GM12878 (cell line): Measurements from ENCODE around the gene CRTC3. TPM values are rescaled to one million over a fixed set of nuclear protein-coding genes. Genes with fewer than 3 reads are reported as not detected.

Experiments used
- ATAC-seq: fragments of 200-7000 bp; cut with Tn5 transposase; 3 replicates; pipeline ENCODE4 v1.9.1; 2020; ENCODE audit warnings: mild to moderate bottlenecking, moderate library complexity
- BruUV-seq: library from RNA; stranded (reverse); fragments of 400-500 nt; replicated peaks from 2 replicates; lab custom pipeline; 2021; lab: Mats Ljungman, UMichigan
- CTCF ChIA-PET: fragments of 300-600 bp; sonication (Branson Sonifier 250); formaldehyde crosslinking; extraction: SDS; loops from one replicate; lab custom pipeline; 2021; ENCODE audit warnings: inconsistent platforms; lab: Yijun Ruan, JAX
- POLR2A ChIA-PET: fragments of 350-600 bp; formaldehyde crosslinking; extraction: SDS; loops from one replicate; lab custom pipeline; 2021; ENCODE audit warnings: inconsistent platforms; lab: Charles Lee
- RAD21 ChIA-PET: fragments of 300-600 bp; sonication (Branson Sonifier 250); formaldehyde crosslinking; loops from one replicate; lab custom pipeline; 2023; ENCODE audit warnings: antibody characterized with exemption; ENCODE audit not compliant: unreplicated experiment; lab: Charles Lee
- SMC1A ChIA-PET: fragments of 300-600 bp; sonication (Branson Sonifier 250); formaldehyde crosslinking; loops from one replicate; lab custom pipeline; 2023; ENCODE audit not compliant: unreplicated experiment, uncharacterized antibody; lab: Charles Lee
- DNase-seq: peaks from one replicate; pipeline ENCODE4 v3.0.0-alpha.2; 2011; ENCODE audit warnings: low read depth, low spot score
- FAIRE-seq: peaks from 3 replicates; lab custom pipeline; 2011; peaks lifted over from hg19 to GRCh38; lab: Jason Lieb, UNC
- H2AFZ ChIP-seq: 2 replicates; pipeline ENCODE4 v1.6.0; 2011; ENCODE audit warnings: low read depth, low read length, control low read depth; ENCODE audit not compliant: control insufficient read depth
- H3K27ac ChIP-seq: 2 replicates; pipeline ENCODE4 v1.5.1; 2011; ENCODE audit warnings: control low read depth; ENCODE audit not compliant: control insufficient read depth, insufficient read depth
- H3K27me3 ChIP-seq, 2 experiments: replicated peaks in 1 of 2; 2 replicates each; pipeline versions ENCODE4 v1.6.0 to v1.6.1; 2011; ENCODE audit warnings: low read length in 1 of 2; ENCODE audit not compliant: control insufficient read depth in 2 of 2, insufficient read depth in 2 of 2
- H3K36me3 ChIP-seq, 2 experiments: 2 replicates each; pipeline ENCODE4 v1.5.1; 2011; ENCODE audit warnings: low read length in 1 of 2; ENCODE audit not compliant: control insufficient read depth in 2 of 2, insufficient read depth in 2 of 2
- H3K4me1 ChIP-seq: 2 replicates; pipeline ENCODE4 v1.6.1; 2011; ENCODE audit warnings: mild to moderate bottlenecking, low read length, moderate library complexity, mixed read lengths; ENCODE audit not compliant: control insufficient read depth, insufficient read depth
- H3K4me2 ChIP-seq: 2 replicates; pipeline ENCODE4 v1.6.0; 2011; ENCODE audit warnings: control low read depth; ENCODE audit not compliant: control insufficient read depth, insufficient read depth
- H3K4me3 ChIP-seq: fragments of 200-600 bp; sonication (generic); 2 replicates; pipeline ENCODE4 v1.5.1; 2016
- H3K79me2 ChIP-seq: 2 replicates; pipeline ENCODE4 v1.6.0; 2011; ENCODE audit warnings: low read length; ENCODE audit not compliant: control insufficient read depth, insufficient read depth
- H3K9ac ChIP-seq: 2 replicates; pipeline ENCODE4 v1.8.0; 2011; ENCODE audit warnings: low read length, control low read depth, mixed read lengths; ENCODE audit not compliant: control insufficient read depth, insufficient read depth
- H3K9me3 ChIP-seq: replicated peaks from 3 replicates; pipeline ENCODE4 v1.5.1; 2011; ENCODE audit warnings: mild to moderate bottlenecking, low read length; ENCODE audit not compliant: control insufficient read depth, insufficient read depth
- H4K20me1 ChIP-seq: 2 replicates; pipeline ENCODE4 v1.6.0; 2011; ENCODE audit not compliant: control insufficient read depth, insufficient read depth
- BACH1 ChIP-seq: fragments of 450-650 bp; IDR thresholded peaks from 2 replicates; pipeline ENCODE4 v1.6.1; 2017; ENCODE audit warnings: mild to moderate bottlenecking, borderline replicate concordance
- BCL11A ChIP-seq: IDR thresholded peaks from 2 replicates; pipeline ENCODE4 v1.6.1; 2011; ENCODE audit warnings: low read depth, low read length
- CBFB ChIP-seq: IDR thresholded peaks from 2 replicates; pipeline ENCODE4 v1.6.1; 2016; ENCODE audit warnings: antibody characterized with exemption, low read depth
- CBX3 ChIP-seq: fragments of 200-600 bp; sonication (generic); IDR thresholded peaks from 2 replicates; pipeline ENCODE4 v1.6.1; 2016; ENCODE audit warnings: low read depth, borderline replicate concordance
- CEBPB ChIP-seq, 2 experiments: fragments of 150-350 bp in 1 of 2; IDR thresholded peaks; 2 replicates each; pipeline ENCODE4 v1.6.1; 2012 to 2014; ENCODE audit warnings: low read depth in 2 of 2, low read length in 2 of 2, borderline replicate concordance in 1 of 2, inconsistent platforms in 1 of 2
- DPF2 ChIP-seq: fragments of 450-650 bp; IDR thresholded peaks from 2 replicates; pipeline ENCODE4 v1.6.1; 2017; ENCODE audit warnings: mild to moderate bottlenecking
- HDAC6 ChIP-seq: fragments of 200-600 bp; sonication (generic); IDR thresholded peaks from one replicate; pipeline ENCODE4 v1.8.0; 2017; ENCODE audit warnings: antibody characterized with exemption; ENCODE audit not compliant: unreplicated experiment
- IKZF1 ChIP-seq: fragments of 450-650 bp; conservative IDR thresholded peaks from 2 replicates; pipeline ENCODE4 v1.6.1; 2017; ENCODE audit warnings: antibody characterized with exemption, mild to moderate bottlenecking
- IKZF2 ChIP-seq, 2 experiments: fragments of 450-650 bp; IDR thresholded peaks; 2 replicates each; pipeline ENCODE4 v1.6.1; 2017; ENCODE audit warnings: mild to moderate bottlenecking in 2 of 2, moderate library complexity in 2 of 2
- MEF2A ChIP-seq: IDR thresholded peaks from 2 replicates; pipeline ENCODE4 v1.6.1; 2011; ENCODE audit warnings: low read depth, mild to moderate bottlenecking, low read length, moderate library complexity; ENCODE audit not compliant: insufficient read depth
- MYB ChIP-seq: fragments of 150-350 bp; IDR thresholded peaks from 2 replicates; pipeline ENCODE4 v1.6.1; 2014; ENCODE audit warnings: mild to moderate bottlenecking, low read depth, low read length, borderline replicate concordance
- NFXL1 ChIP-seq: fragments of 450-650 bp; IDR thresholded peaks from 2 replicates; pipeline ENCODE4 v1.6.1; 2017; ENCODE audit warnings: antibody characterized with exemption, mild to moderate bottlenecking, borderline replicate concordance
- NKRF ChIP-seq: fragments of 450-650 bp; conservative IDR thresholded peaks from 2 replicates; pipeline ENCODE4 v1.6.1; 2017; ENCODE audit warnings: mild to moderate bottlenecking, moderate library complexity
- PML ChIP-seq: IDR thresholded peaks from 2 replicates; pipeline ENCODE4 v1.6.1; 2012; ENCODE audit warnings: low read length, inconsistent platforms
- POLR2AphosphoS2 ChIP-seq: IDR thresholded peaks from 2 replicates; pipeline ENCODE4 v1.6.1; 2011; ENCODE audit warnings: low read depth, mild to moderate bottlenecking, low read length, improper control_type of control experiment, moderate library complexity
- POLR2AphosphoS5 ChIP-seq: IDR thresholded peaks from 2 replicates; pipeline ENCODE4 v1.6.1; 2011; ENCODE audit warnings: mild to moderate bottlenecking, low read length, inconsistent platforms
- SMC3 ChIP-seq: IDR thresholded peaks from 2 replicates; pipeline ENCODE4 v1.6.1; 2011; ENCODE audit warnings: low read length, improper control_type of control experiment, borderline replicate concordance
- ZNF24 ChIP-seq: fragments of 450-650 bp; IDR thresholded peaks from 2 replicates; pipeline ENCODE4 v1.6.1; 2017; ENCODE audit warnings: antibody characterized with exemption, mild to moderate bottlenecking
- WGBS: methylation state at CpG from one replicate; pipeline ENCODE4 v1.1.6; 2016; ENCODE audit warnings: low lambda C conversion rate; ENCODE audit not compliant: insufficient replicate concordance, insufficient coverage; ENCODE audit errors: missing lambda C conversion rate; 5-methylcytosine and 5-hydroxymethylcytosine counted together
- in situ Hi-C: fragments of 300-500 bp; cut with MboI; formaldehyde crosslinking; loops from 9 replicates; pipeline ENCODE4 v1.14.3; 2018; ENCODE audit warnings: mixed read lengths
- intact Hi-C: fragments of 100-400 bp; cut with micrococcal nuclease; formaldehyde crosslinking; loops from one replicate; pipeline ENCODE4 v1.14.2; 2022; ENCODE audit not compliant: unreplicated experiment
- polyA plus RNA-seq, 11 experiments: library from polyadenylated mRNA; depleted of rRNA in 4 of 11; unstranded in 6 of 11; stranded (reverse) in 5 of 11; fragments of >200 nt; fragmentation: Nextera tagmentation in 4 of 11; fragmentation: Illumina TruSeq in 1 of 11; extraction: Ambion mirVana in 4 of 11; extraction: Trizol in 1 of 11; gene quantifications; 1 replicate in 1 of 11; 2 replicates in 10 of 11; pipeline versions ENCODE4 v1.2.1 to v1.2.3, GENCODE V29; 2011 to 2016; ENCODE audit warnings: inconsistent platforms in 2 of 11, missing spikeins in 2 of 11, low read depth in 1 of 11
- total RNA-seq, 4 experiments: library from RNA; depleted of rRNA in 3 of 4; stranded (reverse); fragments of >200 nt in 3 of 4; fragmentation: Illumina TruSeq in 1 of 4; extraction: Trizol in 1 of 4; gene quantifications; 2 replicates each; pipeline versions ENCODE4 v1.2.1 to v1.2.3, GENCODE V29; 2013 to 2021
- TF ChIP-seq, protein P1 (sequence below): fragments of 450-650 bp; IDR thresholded peaks from 2 replicates; pipeline ENCODE4 v1.6.1; 2017; ENCODE audit warnings: antibody characterized with exemption, mild to moderate bottlenecking, moderate library complexity

Gene CRTC3
- total and polyA plus RNA-seq, 10 of the 15 experiments (the other 5 are each of a cell fraction or from before 2014, with no cell fraction given), result 3.5 to 36.9 (median 18.9) TPM

- ChIA-PET POLR2A (interaction anchor here (0.5 to 3.9 kb wide), 12 partner anchors 15 to 399 kb away, joined by 3 to 75 read pairs (median 3); partner anchors contain the start of gene BLM), SMC1A (interaction anchor here (0.6 to 6.9 kb wide), 14 partner anchors 8 to 410 kb away, joined by 3 to 112 read pairs (median 4); partner anchors contain the start of gene BLM), RAD21 (interaction anchor here (0.6 to 4.2 kb wide), 14 partner anchors 20 to 298 kb away, joined by 3 to 52 read pairs (median 4); partner anchors contain the start of genes IQGAP1 and UNC45A), CTCF (interaction anchor here (0.6 to 3.2 kb wide), 13 partner anchors 9 to 246 kb away, joined by 3 to 32 read pairs (median 4); partner anchors contain the start of gene HDDC3)
- Histone ChIP-seq H3K27ac (peak overlapping the region; percentile 99), H3K79me2 (no peaks in the 10 kb centered on the region), H3K9me3 (no peaks in the 10 kb centered on the region; the same call in 2 of the 3 replicates), H3K9ac (peak overlapping the region; percentile 80), H3K27me3 (no peaks in the 10 kb centered on the region), H3K36me3 (no peaks in the 10 kb centered on the region), H4K20me1 (no peaks in the 10 kb centered on the region), H3K4me1 (peaks cover 45% of the 10 kb centered on the region), H3K4me3 (no peak overlapping the region; the same call in 1 of the 2 replicates), H2AFZ (no peak overlapping the region; the same call in 1 of the 2 replicates), H3K4me2 (peak overlapping the region; percentile 55)
- peak; percentile 57 for FAIRE-seq
- DNase-seq, result no peak
- intact Hi-C loops (loop anchor here (1.0 kb wide), 2 partner anchors 21 to 26 kb away; no protein-coding TSS in a partner anchor), in situ Hi-C loops (no loop called here)
- WGBS, result 24% methylated on average over 11 of the region's 11 CpGs
- TSS peak; percentile 93 for BruUV-seq
- ATAC-seq, result peak; percentile 72
- TF ChIP-seq CBFB (no peak), PML (no peak), POLR2AphosphoS2 (no peak), SMC3 (no peak), IKZF2 (IDR thresholded peaks at IDR 0.05) (peak; percentile 65 to 71), DPF2 (no peak; the same call in 1 of the 2 replicates), NKRF (no peak), BCL11A (peak; percentile 33; the same call in 1 of the 2 replicates), NFXL1 (no peak), CEBPB (IDR thresholded peaks at IDR 0.05; ENCODE audit: borderline replicate concordance in 1 of 2, low read depth in 2 of 2, low read length in 2 of 2) (peak in 1 of 2 experiments; percentile 25; a peak in 1 of 4 replicates), MYB (no peak), IKZF1 (peak; percentile 67), CBX3 (no peak), MEF2A (0 out of 2 replicates have a peak, but pooled peaks have one; percentile 64), ZNF24 (no peak), BACH1 (peak; percentile 18; the same call in 1 of the 2 replicates), POLR2AphosphoS5 (no peak; the same call in 1 of the 2 replicates), HDAC6 (no peak)
- TF ChIP-seq, protein P1, sequence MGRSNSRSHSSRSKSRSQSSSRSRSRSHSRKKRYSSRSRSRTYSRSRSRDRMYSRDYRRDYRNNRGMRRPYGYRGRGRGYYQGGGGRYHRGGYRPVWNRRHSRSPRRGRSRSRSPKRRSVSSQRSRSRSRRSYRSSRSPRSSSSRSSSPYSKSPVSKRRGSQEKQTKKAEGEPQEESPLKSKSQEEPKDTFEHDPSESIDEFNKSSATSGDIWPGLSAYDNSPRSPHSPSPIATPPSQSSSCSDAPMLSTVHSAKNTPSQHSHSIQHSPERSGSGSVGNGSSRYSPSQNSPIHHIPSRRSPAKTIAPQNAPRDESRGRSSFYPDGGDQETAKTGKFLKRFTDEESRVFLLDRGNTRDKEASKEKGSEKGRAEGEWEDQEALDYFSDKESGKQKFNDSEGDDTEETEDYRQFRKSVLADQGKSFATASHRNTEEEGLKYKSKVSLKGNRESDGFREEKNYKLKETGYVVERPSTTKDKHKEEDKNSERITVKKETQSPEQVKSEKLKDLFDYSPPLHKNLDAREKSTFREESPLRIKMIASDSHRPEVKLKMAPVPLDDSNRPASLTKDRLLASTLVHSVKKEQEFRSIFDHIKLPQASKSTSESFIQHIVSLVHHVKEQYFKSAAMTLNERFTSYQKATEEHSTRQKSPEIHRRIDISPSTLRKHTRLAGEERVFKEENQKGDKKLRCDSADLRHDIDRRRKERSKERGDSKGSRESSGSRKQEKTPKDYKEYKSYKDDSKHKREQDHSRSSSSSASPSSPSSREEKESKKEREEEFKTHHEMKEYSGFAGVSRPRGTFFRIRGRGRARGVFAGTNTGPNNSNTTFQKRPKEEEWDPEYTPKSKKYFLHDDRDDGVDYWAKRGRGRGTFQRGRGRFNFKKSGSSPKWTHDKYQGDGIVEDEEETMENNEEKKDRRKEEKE, result no peak
Observed at GRCh38 chr15:90685591-90686434, 156.1 kb downstream of the CRTC3 start.
